Neural cell (in vitro differentiated cells): ENCODE measurements around the gene PABPN1L. TPM values are rescaled to one million over a fixed set of nuclear protein-coding genes. Genes with fewer than 3 reads are reported as not detected.

ENCODE experiments used
- H2AFZ ChIP-seq: fragments of 200-600, 300-800 bp; sonication (generic), shearing (Covaris generic); 2 replicates; pipeline ENCODE4 v1.6.0; 2014; ENCODE audit warnings: low read depth, mild to moderate bottlenecking, antibody characterized with exemption, low read length, moderate library complexity
- H3F3A ChIP-seq: fragments of 200-600 bp; shearing (Covaris generic); 2 replicates; pipeline ENCODE4 v1.6.1; 2016; ENCODE audit warnings: mild to moderate bottlenecking, moderate library complexity, mixed read lengths, antibody characterized with exemption, low read length; ENCODE audit not compliant: insufficient read depth, poor library complexity, severe bottlenecking
- H3K27ac ChIP-seq: fragments of 200-600, 300-800 bp; sonication (generic), shearing (Covaris generic); 2 replicates; pipeline ENCODE4 v1.5.1; 2014; ENCODE audit warnings: mild to moderate bottlenecking, low read length, moderate library complexity
- H3K27me3 ChIP-seq: fragments of 300-800, 200-600 bp; sonication (generic), shearing (Covaris generic); 2 replicates; pipeline ENCODE4 v1.6.0; 2014; ENCODE audit warnings: mild to moderate bottlenecking, low read depth, low read length, moderate library complexity; ENCODE audit not compliant: insufficient read depth
- H3K36me3 ChIP-seq: fragments of 300-800, 200-600 bp; sonication (generic), shearing (Covaris generic); 2 replicates; pipeline ENCODE4 v1.5.1; 2014; ENCODE audit warnings: mild to moderate bottlenecking, antibody characterized with exemption, low read length, moderate library complexity; ENCODE audit not compliant: insufficient read depth
- H3K4me2 ChIP-seq: fragments of 300-800, 200-600 bp; sonication (generic), shearing (Covaris generic); 2 replicates; pipeline ENCODE4 v1.6.0; 2014; ENCODE audit warnings: mild to moderate bottlenecking, low read length
- H3K4me3 ChIP-seq: fragments of 300-800, 200-600 bp; sonication (generic), shearing (Covaris generic); 2 replicates; pipeline ENCODE4 v1.5.1; 2014; ENCODE audit warnings: mild to moderate bottlenecking, low read length, moderate library complexity
- H3K79me2 ChIP-seq: fragments of 200-600 bp; shearing (Covaris generic); replicated peaks from 2 replicates; pipeline ENCODE4 v1.6.0; 2014; ENCODE audit warnings: mild to moderate bottlenecking, low read length, moderate library complexity; ENCODE audit not compliant: insufficient read depth
- H3K9ac ChIP-seq: fragments of 300-800, 200-600 bp; sonication (generic), shearing (Covaris generic); 2 replicates; pipeline ENCODE4 v1.6.1; 2016; ENCODE audit warnings: mild to moderate bottlenecking, low read length, mixed read lengths
- H3K9me2 ChIP-seq: fragments of 200-600 bp; shearing (Covaris generic); 2 replicates; pipeline ENCODE4 v1.6.1; 2016; ENCODE audit warnings: mild to moderate bottlenecking, low read length, mixed read lengths; ENCODE audit not compliant: insufficient read depth
- H3K9me3 ChIP-seq: fragments of 200-600, 300-800 bp; sonication (generic), shearing (Covaris generic); 2 replicates; pipeline ENCODE4 v1.6.1; 2016; ENCODE audit warnings: mild to moderate bottlenecking, mixed run types, low read length, moderate library complexity, mixed read lengths
- H4K20me1 ChIP-seq: fragments of 200-600 bp; shearing (Covaris generic); 2 replicates; pipeline ENCODE4 v1.6.1; 2016; ENCODE audit warnings: mild to moderate bottlenecking, mixed run types; ENCODE audit not compliant: insufficient read depth
- CTCF ChIP-seq: fragments of 450-650 bp; IDR thresholded peaks from 2 replicates; pipeline ENCODE4 v1.5.1; 2014; ENCODE audit warnings: antibody characterized with exemption, mild to moderate bottlenecking, moderate library complexity; ENCODE audit not compliant: poor library complexity, severe bottlenecking
- EP300 ChIP-seq: fragments of 450-650 bp; conservative IDR thresholded peaks from 2 replicates; pipeline ENCODE4 v1.6.1; 2014; ENCODE audit warnings: antibody characterized with exemption, mild to moderate bottlenecking, moderate library complexity; ENCODE audit not compliant: poor library complexity, severe bottlenecking
- EZH2 ChIP-seq: fragments of 200-600, 300-800 bp; shearing (Covaris generic), sonication (generic); IDR thresholded peaks from 2 replicates; pipeline ENCODE4 v1.6.1; 2014; ENCODE audit warnings: antibody characterized with exemption, low read length, borderline replicate concordance, mild to moderate bottlenecking; ENCODE audit not compliant: insufficient read depth, poor library complexity, severe bottlenecking
- MXI1 ChIP-seq: fragments of 450-650 bp; conservative IDR thresholded peaks from 2 replicates; pipeline ENCODE4 v1.6.1; 2014; ENCODE audit warnings: antibody characterized with exemption, mild to moderate bottlenecking; ENCODE audit not compliant: poor library complexity, severe bottlenecking
- POLR2AphosphoS5 ChIP-seq: IDR thresholded peaks from 2 replicates; pipeline ENCODE4 v1.6.1; 2012
- RAD21 ChIP-seq: fragments of 450-650 bp; conservative IDR thresholded peaks from 2 replicates; pipeline ENCODE4 v1.6.1; 2014; ENCODE audit warnings: antibody characterized with exemption, mild to moderate bottlenecking, moderate library complexity
- REST ChIP-seq: IDR thresholded peaks from 2 replicates; pipeline ENCODE4 v1.6.1; 2012; ENCODE audit warnings: borderline replicate concordance
- SMC3 ChIP-seq: fragments of 450-650 bp; conservative IDR thresholded peaks from 2 replicates; pipeline ENCODE4 v1.6.1; 2014; ENCODE audit warnings: antibody characterized with exemption, mild to moderate bottlenecking, moderate library complexity; ENCODE audit not compliant: poor library complexity
- TAF1 ChIP-seq: IDR thresholded peaks from 2 replicates; pipeline ENCODE4 v1.6.1; 2012; ENCODE audit warnings: low read depth
- polyA plus RNA-seq: library from polyadenylated mRNA; depleted of rRNA; stranded (reverse); fragments of >200 nt; gene quantifications from 2 replicates; pipeline ENCODE4 v1.2.3, GENCODE V29; 2014

Gene PABPN1L
- polyA plus RNA-seq, 1 donor from 2014 or later, result 0.20 TPM

- H3K9me2 ChIP-seq, result no peaks in the 10 kb centered on the region
- H3F3A ChIP-seq, result no peaks in the 10 kb centered on the region
- no peaks in the 10 kb centered on the region for H3K27me3 ChIP-seq
- H4K20me1 ChIP-seq, result no peaks in the 10 kb centered on the region
- H2AFZ ChIP-seq, result no peak overlapping the region
- no peaks in the 10 kb centered on the region for H3K79me2 ChIP-seq
- no peak overlapping the region for H3K4me2 ChIP-seq
- no peaks in the 10 kb centered on the region for H3K9me3 ChIP-seq
- H3K4me3 ChIP-seq, result no peak overlapping the region
- H3K36me3 ChIP-seq, result no peaks in the 10 kb centered on the region
- H3K27ac ChIP-seq, result no peak overlapping the region
- no peak for TF ChIP-seq POLR2AphosphoS5
- no peak for TF ChIP-seq CTCF
- TF ChIP-seq REST, result no peak
- TF ChIP-seq TAF1, result no peak
- TF ChIP-seq EP300, result no peak
- no peak for TF ChIP-seq EZH2
- TF ChIP-seq RAD21, result no peak
- TF ChIP-seq MXI1, result no peak
- TF ChIP-seq SMC3, result no peak
- H3K9ac ChIP-seq, result no peak overlapping the region
Measured at GRCh38 chr16:88914750-88915368, 48.4 kb upstream of the PABPN1L start.

GRCh38 chr16:88913870-88914269, 47.4 kb upstream of the PABPN1L start:
- Histone ChIP-seq H3K27ac (no peak overlapping the region), H3K79me2 (no peaks in the 10 kb centered on the region), H3F3A (no peaks in the 10 kb centered on the region), H3K9me3 (no peaks in the 10 kb centered on the region), H2AFZ (no peak overlapping the region), H3K4me2 (no peak overlapping the region), H3K27me3 (no peaks in the 10 kb centered on the region), H3K36me3 (no peaks in the 10 kb centered on the region), H3K4me3 (no peak overlapping the region), H3K9me2 (no peaks in the 10 kb centered on the region), H3K9ac (no peak overlapping the region), H4K20me1 (no peaks in the 10 kb centered on the region)
- TF ChIP-seq POLR2AphosphoS5, result no peak
- no peak for TF ChIP-seq EP300
- TF ChIP-seq EZH2, result no peak
- no peak for TF ChIP-seq SMC3
- TF ChIP-seq MXI1, result no peak
